GM19099 (cell line): ENCODE data around the gene TMTC2.

Experiments
- POLR2A ChIP-seq: IDR thresholded peaks from 3 replicates; pipeline ENCODE4 v1.6.1; 2011; ENCODE audit warnings: low read depth; ENCODE audit not compliant: insufficient read length; ENCODE audit errors: extremely low read depth

TMTC2 gene

DNA sequence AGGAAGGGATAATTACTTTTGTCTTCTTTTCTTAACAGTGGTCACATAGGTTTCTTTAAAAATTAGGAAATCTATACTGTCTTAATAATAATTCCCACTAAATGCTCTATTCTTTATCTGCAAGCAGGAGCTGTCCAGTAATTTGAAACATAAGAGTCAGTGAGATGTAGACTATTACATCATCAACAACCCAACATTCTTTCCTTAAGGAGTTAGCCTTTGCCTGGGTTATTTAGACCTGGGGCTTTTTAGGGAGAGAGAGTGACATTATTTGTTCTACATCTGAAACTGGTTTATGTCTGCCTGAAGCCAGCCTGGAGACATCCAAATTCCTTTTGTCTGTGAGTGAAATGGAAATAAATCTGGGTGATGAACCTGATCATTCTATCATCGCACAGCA is 294.4 kb downstream of the TMTC2 start:
- no peak for TF ChIP-seq POLR2A

DNA sequence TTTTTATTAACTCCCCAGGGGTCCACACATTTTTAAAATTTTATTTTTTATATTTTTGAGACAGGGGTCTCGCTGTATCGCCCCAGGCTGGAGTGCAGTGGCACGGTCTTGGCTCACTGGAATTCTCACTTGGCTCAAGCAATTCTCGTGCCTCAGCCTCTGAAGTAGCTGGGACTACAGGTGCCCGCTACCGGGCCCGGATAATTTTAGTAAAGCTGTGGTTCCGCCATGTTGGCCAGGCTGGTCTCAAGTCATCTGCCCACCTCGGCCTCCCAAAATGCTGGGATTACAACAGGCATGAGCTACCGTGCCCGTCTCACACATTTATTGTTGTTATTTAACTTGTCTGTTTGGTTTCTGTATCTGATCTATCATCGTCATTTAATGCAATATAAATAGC is 307.4 kb downstream of the TMTC2 start:
- no peak for TF ChIP-seq POLR2A

DNA sequence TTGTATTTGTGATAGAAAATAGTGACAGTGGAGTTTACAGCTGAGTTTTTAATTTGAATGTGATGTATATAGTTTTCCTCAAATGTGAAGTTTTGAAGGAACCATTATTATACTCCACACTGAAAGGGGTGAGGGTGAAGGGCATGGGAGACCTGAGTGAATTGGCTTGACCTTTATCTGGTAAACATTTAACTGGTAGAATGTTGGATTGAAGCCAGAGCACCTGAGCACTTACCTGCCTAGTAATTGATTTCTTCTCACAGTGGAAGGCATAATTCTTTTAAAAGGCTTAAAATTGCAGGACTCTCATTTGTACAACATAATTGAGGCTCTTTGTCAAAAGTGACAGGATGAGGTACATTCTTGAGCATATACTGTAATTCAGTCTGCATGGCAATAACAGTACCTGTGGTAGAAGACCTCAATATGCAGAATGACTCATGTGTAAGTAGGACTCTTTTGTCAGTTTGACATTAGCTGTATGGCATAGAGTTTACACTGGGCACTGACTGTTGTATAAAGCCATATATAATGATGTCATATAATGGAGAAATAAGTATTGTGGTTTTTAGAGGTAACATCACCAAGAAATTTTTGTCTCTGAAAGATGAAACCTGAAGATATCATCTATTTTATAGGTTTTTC is 309.6 kb downstream of the TMTC2 start:
- no peak for TF ChIP-seq POLR2A

DNA sequence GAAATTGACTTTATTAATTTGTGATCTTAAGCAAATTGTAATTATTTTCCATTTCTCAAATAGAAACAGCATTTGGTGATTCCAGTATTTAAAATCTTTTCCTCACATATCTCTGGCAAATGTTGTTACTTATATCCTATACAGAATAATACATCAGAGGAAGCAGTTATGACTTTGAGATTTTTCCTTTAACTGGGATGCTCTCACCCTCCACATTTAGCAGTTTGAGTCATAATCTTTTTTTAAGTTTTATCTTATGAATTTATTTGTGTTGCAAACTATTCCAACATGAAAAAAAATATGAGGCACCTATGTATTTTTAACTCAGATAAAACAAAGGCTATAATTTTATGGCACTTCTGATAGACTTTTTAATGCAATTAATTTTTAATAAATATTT is 311.8 kb downstream of the TMTC2 start:
- no peak for TF ChIP-seq POLR2A

DNA sequence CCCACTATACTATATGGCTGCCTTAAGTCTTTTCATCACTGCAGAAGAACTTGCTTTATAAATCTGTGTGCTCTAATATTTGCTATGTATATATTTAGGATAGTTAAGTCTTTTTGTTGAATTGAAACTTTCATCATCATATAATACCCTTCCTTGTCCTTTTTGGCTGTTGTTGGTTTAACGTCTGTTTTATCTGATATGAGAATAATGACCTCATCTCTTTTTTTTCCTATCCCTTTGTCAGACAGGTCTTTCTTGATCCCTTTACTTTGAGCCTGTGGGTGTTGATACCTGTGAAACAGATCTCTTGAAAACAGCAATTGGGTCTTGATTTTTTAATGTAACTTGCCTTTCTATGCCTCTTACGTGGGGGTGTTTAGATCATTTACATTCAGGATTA is 316.3 kb downstream of the TMTC2 start:
- no peak for TF ChIP-seq POLR2A

DNA sequence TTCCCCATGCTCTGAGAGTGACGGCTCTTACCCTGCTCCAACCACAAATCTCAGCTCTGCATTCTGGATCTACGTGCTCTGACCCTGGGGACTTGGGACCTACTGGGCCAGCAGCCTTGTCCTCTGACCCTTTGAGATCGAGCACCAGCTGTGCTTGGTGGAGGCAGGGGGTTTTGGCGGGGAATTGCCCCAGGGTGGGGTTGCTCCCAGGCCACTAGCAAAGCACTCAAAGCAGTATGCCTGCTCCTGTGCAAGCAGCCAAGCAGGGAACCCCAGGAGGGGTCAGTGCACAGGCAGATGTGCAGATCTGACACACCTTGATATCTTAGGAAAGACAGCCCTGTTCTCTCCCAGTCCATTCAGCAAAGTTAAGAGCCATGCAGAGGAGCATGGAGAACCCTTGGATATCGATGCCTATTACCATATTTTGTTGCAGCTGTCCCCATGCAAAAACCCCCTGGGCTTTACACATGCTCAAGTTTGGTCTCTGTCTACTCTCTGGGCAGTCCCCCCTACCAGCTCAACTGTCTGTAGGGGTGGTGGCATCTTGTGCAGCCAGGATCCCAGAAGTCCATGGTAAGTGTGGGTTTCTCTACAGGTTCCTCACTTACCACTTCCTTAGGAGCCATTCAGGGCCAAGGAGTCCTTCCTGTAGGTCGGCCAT is 319.0 kb downstream of the TMTC2 start:
- TF ChIP-seq POLR2A: no peak

DNA sequence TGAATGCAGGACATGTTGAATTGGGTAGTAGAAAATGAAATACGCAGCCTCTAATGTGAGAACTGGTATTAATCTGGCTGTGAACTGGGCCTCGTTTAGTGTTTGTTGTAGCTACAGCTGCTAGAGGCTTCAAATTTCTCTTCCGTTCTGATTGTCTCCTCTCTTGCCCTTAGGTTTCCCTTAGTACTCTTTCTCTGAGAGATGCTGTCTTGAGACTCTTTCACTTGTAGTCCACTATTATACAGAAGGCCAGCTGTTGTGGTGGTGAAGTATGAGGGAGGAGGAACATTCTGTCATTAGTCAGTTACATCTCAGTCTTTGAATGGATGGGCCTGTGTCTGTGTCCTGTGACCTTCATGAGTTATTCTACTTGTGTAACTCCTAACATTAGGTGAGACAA is 322.0 kb downstream of the TMTC2 start:
- TF ChIP-seq POLR2A: no peak

DNA sequence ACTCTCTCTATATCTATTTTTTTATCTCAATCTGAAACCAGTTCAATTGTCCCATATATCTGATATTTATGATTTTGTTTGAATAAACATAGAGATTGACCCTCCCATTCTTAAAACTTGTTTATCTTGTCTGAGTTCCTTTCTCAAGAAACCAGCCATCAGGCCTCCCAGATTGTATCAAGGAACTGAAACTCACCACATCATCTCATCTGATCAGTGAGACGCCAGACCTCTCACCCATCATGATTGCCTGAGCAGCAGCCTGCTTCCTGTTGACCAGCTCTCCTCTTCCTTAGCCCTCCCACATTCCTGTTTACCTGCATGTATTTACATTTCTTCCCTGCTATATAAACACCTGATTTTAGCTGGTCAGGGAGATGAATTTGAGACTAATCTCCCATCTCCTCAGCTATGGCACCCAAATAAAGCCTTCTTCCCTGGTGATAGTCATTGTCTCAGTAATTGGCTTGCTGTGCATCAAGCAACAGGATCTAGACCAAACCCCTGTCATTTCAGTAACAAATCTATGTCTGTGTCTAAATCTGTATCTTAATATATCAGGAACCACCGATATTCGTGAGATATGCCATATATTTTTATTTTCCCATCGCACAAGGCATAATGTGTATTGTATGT is 323.6 kb downstream of the TMTC2 start:
- TF ChIP-seq POLR2A: no peak

DNA sequence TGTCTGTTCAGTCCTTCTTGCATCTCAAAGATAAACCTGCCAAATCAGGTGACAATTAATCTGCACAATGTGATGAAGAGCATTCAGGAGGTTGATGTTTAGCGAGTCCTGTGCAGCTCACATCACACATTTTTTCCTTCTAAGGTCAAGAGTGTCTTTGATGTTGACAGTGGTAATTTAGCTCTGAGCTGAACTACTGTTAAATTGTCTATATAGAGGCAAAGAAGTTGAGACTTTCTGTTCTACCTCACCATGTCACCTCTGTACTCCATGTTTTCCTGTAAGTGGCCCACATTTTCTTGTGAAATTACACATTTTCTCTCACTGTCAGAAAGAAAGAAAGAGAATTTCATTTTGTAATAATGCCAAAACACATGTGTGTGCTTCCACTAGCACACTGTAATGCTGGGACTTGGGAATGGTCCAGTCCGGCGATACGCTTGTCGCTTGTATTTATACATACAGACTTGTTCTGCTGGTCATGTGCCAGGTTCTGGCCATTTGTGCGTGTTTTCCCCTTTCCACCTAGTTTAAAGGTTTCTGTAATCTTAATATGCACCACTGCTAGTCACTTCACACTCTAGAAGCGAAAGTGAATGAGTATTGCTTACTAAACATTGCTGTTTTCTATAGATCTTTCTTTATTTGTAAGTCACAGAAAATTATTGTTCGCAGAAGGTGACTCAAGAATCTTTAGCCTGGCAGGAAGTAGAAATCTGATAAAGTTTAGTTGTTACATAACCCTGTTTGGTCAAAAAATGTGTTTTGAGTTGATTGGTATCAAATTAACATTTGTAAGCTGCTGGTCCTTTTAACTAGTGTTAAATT is 328.9 kb downstream of the TMTC2 start:
- TF ChIP-seq POLR2A: no peak

DNA sequence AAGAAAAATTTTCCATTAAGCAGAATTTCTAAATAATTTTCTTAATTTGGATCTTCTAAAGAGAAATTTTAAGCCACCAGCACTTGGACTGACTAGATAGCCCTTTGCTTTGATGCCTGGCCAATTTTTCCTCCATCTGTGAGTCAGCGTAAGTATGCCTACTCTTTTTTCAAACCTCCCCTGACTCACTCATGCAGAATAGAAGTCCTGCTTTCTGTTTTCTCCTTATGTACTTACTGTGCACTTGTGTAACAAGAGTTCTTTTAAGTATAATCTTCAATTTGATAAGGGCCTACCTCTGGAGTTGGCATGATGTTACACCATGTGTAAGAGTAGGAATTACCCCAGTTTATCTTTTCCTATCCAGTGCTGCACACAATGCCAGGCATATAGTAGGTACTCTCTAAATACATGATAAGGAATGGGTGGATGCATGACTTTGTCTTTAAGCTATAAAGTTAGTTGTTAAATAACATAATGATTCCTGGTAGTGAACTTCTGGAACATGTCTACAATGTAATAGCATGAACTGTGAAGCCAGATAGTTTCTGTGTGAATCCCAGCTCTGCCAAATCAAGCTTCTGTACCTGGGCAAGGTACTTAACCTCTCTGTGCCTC is 329.6 kb downstream of the TMTC2 start:
- no peak for TF ChIP-seq POLR2A

DNA sequence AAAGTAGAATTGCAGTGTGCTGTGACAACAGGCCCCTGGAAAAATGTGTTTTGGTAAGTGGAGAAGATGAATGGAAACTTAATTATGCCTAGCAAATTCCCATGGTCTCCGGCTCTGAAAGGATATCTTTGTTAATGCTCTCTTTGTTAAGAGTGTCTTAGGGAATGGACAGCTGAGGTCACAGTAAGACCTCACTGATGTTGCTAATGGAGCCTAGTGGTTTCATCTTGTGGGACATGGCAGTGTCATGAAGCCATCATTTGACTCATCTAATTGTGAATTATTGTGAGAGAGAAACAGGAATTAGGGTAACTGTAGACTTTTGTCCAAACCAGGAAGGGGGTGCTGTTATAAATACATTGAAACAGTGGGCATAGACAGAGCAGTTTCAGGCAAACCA is 330.3 kb downstream of the TMTC2 start:
- no peak for TF ChIP-seq POLR2A

DNA sequence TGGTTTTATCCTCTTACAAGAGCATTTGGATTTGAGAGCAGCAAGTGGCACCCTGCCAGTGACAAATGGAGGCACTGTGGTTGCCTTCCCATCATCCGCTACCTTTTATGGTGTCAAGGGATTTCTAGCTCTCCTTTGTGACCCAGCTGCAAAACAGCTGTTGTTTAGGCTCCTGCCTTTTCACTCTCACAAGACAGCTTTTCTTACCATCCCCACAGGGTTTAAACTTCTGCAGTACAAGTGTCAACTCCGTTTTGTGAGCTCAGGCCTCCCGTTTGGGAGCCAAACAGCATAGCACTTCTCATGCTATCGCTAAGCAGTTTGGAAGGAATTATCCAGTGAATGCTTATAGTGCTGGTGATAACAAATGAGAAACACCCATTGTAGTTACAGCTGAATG is 331.4 kb downstream of the TMTC2 start:
- TF ChIP-seq POLR2A: no peak

DNA sequence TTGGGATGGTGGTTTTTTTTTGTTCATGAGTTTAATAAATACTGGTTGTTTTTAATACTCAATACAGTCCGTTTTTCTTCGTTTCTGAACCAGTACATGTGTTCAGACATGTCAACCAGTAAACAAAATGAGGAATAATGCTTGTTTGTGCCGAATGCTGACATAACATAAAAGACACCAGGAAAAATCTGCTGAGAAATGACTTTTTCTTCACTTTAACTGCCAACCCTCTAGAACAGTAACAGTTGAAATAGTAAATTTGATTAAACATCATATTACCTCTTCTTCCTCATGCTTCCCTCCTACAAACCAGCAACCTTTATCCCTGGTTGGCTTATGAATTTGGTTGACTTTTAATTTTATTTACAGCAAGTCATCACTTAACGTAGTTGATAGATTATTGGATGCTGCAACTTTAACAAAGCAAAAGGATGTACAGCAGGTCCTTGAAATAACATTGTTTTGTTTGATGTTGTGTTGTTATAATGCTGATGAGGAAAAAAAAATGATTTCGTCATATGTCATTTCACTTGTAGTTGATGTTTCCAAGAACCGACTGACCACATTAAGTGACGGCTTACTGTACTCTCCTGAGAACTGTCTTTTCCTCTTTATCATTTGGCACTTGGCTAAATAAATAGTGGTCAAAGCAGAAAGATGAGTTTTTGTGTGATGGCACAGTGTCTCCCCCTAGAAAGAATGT is 340.5 kb downstream of the TMTC2 start:
- no peak for TF ChIP-seq POLR2A

DNA sequence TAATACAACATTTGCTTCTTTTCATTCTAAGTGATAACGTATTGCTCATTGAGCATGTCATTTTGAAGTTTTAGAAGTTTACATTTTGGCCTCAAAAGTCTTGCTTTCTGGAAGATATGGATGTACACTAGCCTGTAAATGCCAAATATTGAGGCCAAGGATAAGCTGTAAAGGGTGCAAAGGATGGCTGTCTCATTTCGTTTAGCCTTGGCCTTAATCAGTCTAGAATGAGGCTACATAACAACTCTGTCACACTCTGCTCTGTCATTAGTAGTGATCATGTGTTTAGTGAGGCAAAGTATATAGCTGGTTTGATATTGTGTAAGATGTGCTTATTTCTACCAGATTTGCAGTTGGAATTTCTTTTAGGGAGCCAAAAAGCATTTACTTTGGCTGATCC is 344.5 kb downstream of the TMTC2 start:
- no peak for TF ChIP-seq POLR2A

DNA sequence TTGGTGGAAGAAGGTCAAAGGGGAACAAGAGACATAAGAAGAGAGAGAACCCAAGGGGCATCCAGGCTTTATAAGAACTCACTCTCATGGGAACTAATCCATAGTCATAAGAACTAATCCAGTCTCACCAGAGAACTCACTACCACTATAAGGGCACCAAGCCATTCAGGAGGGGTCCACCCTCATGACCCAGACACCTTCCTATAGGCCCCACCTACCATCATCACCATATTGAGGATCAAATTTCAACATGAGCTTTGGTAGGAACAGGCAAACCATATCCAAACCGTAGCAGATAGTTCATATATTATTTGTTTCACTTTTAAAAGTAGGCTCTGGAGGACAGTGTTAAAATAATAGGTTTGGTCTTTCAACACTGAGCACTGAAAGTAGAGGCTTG is 350.1 kb downstream of the TMTC2 start:
- TF ChIP-seq POLR2A: no peak

DNA sequence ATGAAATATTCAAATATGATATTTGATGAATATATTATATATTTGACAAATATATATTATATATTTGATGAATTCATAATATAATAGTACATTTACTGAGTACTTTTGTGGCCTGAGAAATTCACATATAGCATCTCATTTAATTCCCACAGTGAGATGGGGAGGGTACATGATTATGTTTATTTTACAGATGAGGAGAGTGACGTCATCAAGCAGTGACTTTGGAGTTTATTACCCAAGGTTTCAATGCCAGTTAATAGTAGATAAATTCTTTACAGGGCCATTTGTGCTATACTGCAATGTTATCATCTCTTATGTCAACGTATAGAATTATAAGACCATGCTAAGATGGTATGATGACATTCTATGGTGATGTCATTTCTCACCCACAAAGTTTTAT is 352.7 kb downstream of the TMTC2 start:
- no peak for TF ChIP-seq POLR2A
